Lower leg skin (tissue), 3 donors: ENCODE data around the gene TRMT61A.

ENCODE experiments used
- POLR2A ChIP-seq, 2 donors: fragments of 450-650 bp; IDR thresholded peaks; one replicate each; pipeline ENCODE4 v1.6.1; 2016 to 2017; ENCODE audit warnings: antibody characterized with exemption in 2 of 2, mild to moderate bottlenecking in 1 of 2, moderate library complexity in 1 of 2
- TF ChIP-seq, protein P1 (sequence below), 3 donors: fragments of 450-650 bp; IDR thresholded peaks; one replicate each; pipeline ENCODE4 v1.5.1; 2016; ENCODE audit warnings: antibody characterized with exemption in 3 of 3, mild to moderate bottlenecking in 3 of 3, moderate library complexity in 2 of 3

DNA sequence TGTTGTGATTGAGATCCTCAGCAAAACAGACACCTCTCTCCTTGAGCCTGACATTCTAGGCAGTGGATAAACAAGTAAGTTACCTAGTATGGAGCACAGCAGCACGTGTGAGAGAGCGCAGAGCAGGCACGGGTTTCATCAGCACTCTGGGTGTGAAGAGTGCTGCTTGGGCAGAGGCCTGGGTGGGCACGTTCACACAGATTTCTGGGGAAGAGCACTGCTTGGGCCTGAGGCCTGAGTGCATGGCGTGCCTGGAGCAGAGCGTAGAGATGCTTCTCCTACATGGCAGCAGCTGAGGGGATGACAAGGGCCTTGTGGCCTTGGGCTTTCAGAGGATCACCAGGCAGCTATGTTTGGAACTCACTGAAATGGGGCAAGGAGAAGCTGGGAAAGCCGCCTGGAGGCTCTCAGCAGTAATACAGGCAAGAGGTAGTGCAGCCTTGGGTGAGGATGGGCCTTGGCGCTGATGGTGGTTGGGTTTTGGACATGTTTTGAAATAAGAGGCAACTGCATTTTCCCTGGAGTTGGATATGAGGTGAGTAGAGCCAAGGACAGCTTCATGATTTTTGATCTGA lies 23.9 kb upstream of the TRMT61A start:
- TF ChIP-seq, protein P1, sequence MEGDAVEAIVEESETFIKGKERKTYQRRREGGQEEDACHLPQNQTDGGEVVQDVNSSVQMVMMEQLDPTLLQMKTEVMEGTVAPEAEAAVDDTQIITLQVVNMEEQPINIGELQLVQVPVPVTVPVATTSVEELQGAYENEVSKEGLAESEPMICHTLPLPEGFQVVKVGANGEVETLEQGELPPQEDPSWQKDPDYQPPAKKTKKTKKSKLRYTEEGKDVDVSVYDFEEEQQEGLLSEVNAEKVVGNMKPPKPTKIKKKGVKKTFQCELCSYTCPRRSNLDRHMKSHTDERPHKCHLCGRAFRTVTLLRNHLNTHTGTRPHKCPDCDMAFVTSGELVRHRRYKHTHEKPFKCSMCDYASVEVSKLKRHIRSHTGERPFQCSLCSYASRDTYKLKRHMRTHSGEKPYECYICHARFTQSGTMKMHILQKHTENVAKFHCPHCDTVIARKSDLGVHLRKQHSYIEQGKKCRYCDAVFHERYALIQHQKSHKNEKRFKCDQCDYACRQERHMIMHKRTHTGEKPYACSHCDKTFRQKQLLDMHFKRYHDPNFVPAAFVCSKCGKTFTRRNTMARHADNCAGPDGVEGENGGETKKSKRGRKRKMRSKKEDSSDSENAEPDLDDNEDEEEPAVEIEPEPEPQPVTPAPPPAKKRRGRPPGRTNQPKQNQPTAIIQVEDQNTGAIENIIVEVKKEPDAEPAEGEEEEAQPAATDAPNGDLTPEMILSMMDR (IDR thresholded peaks at IDR 0.05), result no peak
- TF ChIP-seq POLR2A (IDR thresholded peaks at IDR 0.05), result no peak
